GM12864 (cell line): ENCODE results near the gene SCN1B.
"Not testable (repeated sequence)": the region's sequence is repeated elsewhere in the genome, so short reads cannot be mapped to it uniquely, and the experiment has no call there.

ENCODE experiments used
- DNase-seq: peaks from one replicate; pipeline ENCODE4 v3.0.0-alpha.2; 2011; ENCODE audit warnings: low read depth
- H3K4me3 ChIP-seq: 2 replicates; pipeline ENCODE4 v1.5.1; 2011; ENCODE audit warnings: mild to moderate bottlenecking, low read depth, low read length, control low read depth
- CTCF ChIP-seq: IDR thresholded peaks from 2 replicates; pipeline ENCODE4 v1.5.1; 2011; ENCODE audit warnings: low read depth, mild to moderate bottlenecking, moderate library complexity, low read length, control low read depth, inconsistent platforms; ENCODE audit errors: missing control alignments

Gene SCN1B

GRCh38 chr19:35048911-35049411, 18.7 kb downstream of the SCN1B start:
- no peak overlapping the region for H3K4me3 ChIP-seq
- DNase-seq = no peak

GRCh38 chr19:35049456-35049855, 19.2 kb downstream of the SCN1B start:
- DNase-seq = no peak
- no peak overlapping the region for H3K4me3 ChIP-seq

More at GRCh38 chr19:35048911-35049411, 18.7 kb downstream of the SCN1B start:
- TF ChIP-seq CTCF = no peak

GRCh38 chr19:35050662-35051061, 20.4 kb downstream of the SCN1B start:
- not testable (repeated sequence) for H3K4me3 ChIP-seq, DNase-seq

More at GRCh38 chr19:35049456-35049855, 19.2 kb downstream of the SCN1B start:
- no peak for TF ChIP-seq CTCF

- not testable (repeated sequence) for H3K4me3 ChIP-seq, DNase-seq
Observed at GRCh38 chr19:35051268-35051667, 21.0 kb downstream of the SCN1B start.

- no peak for TF ChIP-seq CTCF
- no peak for DNase-seq
- H3K4me3 ChIP-seq = no peak overlapping the region
Observed at GRCh38 chr19:35051796-35052195, 21.5 kb downstream of the SCN1B start.

GRCh38 chr19:35052599-35053190, 22.4 kb downstream of the SCN1B start:
- H3K4me3 ChIP-seq = no peak overlapping the region
- no peak for DNase-seq
- TF ChIP-seq CTCF = no peak

- DNase-seq = no peak
- TF ChIP-seq CTCF = no peak
- H3K4me3 ChIP-seq = no peak overlapping the region
Observed at GRCh38 chr19:35053667-35054293, 23.5 kb downstream of the SCN1B start.

- TF ChIP-seq CTCF = no peak
- no peak overlapping the region for H3K4me3 ChIP-seq
- DNase-seq = no peak
Observed at GRCh38 chr19:35054626-35055025, 24.4 kb downstream of the SCN1B start.
